RWPE2 (cell line): Measurements from ENCODE around the gene ELP4.
"Not testable (repeated sequence)": the region's sequence is repeated elsewhere in the genome, so short reads cannot be mapped to it uniquely, and the experiment has no call there.

ENCODE experiments used
- ATAC-seq: fragments of 200-7000 bp; cut with Tn5 transposase; 3 replicates; pipeline ENCODE4 v1.9.1; 2021; ENCODE audit warnings: low read depth
- DNase-seq: peaks from one replicate; pipeline ENCODE4 v3.0.0-alpha.2; 2020; ENCODE audit warnings: low spot score
- H3K27ac ChIP-seq: fragments of 450-650 bp; 2 replicates; pipeline ENCODE4 v1.5.1; 2017; ENCODE audit warnings: mild to moderate bottlenecking; ENCODE audit not compliant: poor library complexity, severe bottlenecking
- H3K27me3 ChIP-seq: fragments of 250-450 bp; sonication (Bioruptor Pico); 2 replicates; pipeline ENCODE4 v1.5.1; 2021; ENCODE audit warnings: mild to moderate bottlenecking, moderate library complexity; ENCODE audit not compliant: insufficient read depth, poor library complexity, severe bottlenecking
- H3K36me3 ChIP-seq: fragments of 250-450 bp; sonication (Bioruptor Pico); 2 replicates; pipeline ENCODE4 v1.5.1; 2020; ENCODE audit warnings: low read depth, mild to moderate bottlenecking, moderate library complexity
- H3K4me1 ChIP-seq: fragments of 250-450 bp; sonication (Bioruptor Pico); 2 replicates; pipeline ENCODE4 v1.5.1; 2021; ENCODE audit warnings: mild to moderate bottlenecking, moderate library complexity; ENCODE audit not compliant: insufficient read depth, poor library complexity, severe bottlenecking
- H3K4me3 ChIP-seq: fragments of 250-450 bp; sonication (Bioruptor Pico); 2 replicates; pipeline ENCODE4 v1.5.1; 2021; ENCODE audit warnings: mild to moderate bottlenecking, moderate library complexity; ENCODE audit not compliant: severe bottlenecking
- H3K9me3 ChIP-seq: fragments of 250-450 bp; sonication (Bioruptor Pico); 2 replicates; pipeline ENCODE4 v1.5.1; 2021; ENCODE audit warnings: mild to moderate bottlenecking, moderate library complexity; ENCODE audit not compliant: severe bottlenecking
- TF ChIP-seq, protein P1 (sequence below): fragments of 450-650 bp; IDR thresholded peaks from one replicate; pipeline ENCODE4 v1.5.1; 2017; ENCODE audit warnings: mild to moderate bottlenecking, moderate library complexity; ENCODE audit not compliant: poor library complexity, severe bottlenecking

The ELP4 gene

GRCh38 chr11:31687861-31688260 is 178.3 kb downstream of the ELP4 start:
- Histone ChIP-seq H3K27me3 (no peaks in the 10 kb centered on the region), H3K9me3 (no peaks in the 10 kb centered on the region), H3K4me3 (no peak overlapping the region), H3K27ac (no peak overlapping the region), H3K36me3 (no peaks in the 10 kb centered on the region), H3K4me1 (peaks cover 4% of the 10 kb centered on the region)
- TF ChIP-seq, protein P1, sequence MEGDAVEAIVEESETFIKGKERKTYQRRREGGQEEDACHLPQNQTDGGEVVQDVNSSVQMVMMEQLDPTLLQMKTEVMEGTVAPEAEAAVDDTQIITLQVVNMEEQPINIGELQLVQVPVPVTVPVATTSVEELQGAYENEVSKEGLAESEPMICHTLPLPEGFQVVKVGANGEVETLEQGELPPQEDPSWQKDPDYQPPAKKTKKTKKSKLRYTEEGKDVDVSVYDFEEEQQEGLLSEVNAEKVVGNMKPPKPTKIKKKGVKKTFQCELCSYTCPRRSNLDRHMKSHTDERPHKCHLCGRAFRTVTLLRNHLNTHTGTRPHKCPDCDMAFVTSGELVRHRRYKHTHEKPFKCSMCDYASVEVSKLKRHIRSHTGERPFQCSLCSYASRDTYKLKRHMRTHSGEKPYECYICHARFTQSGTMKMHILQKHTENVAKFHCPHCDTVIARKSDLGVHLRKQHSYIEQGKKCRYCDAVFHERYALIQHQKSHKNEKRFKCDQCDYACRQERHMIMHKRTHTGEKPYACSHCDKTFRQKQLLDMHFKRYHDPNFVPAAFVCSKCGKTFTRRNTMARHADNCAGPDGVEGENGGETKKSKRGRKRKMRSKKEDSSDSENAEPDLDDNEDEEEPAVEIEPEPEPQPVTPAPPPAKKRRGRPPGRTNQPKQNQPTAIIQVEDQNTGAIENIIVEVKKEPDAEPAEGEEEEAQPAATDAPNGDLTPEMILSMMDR = no peak
- ATAC-seq = no peak
- no peak for DNase-seq

- Histone ChIP-seq H3K27ac (no peak overlapping the region), H3K9me3 (no peaks in the 10 kb centered on the region), H3K27me3 (no peaks in the 10 kb centered on the region), H3K4me3 (no peak overlapping the region), H3K4me1 (peaks cover 4% of the 10 kb centered on the region), H3K36me3 (no peaks in the 10 kb centered on the region)
- TF ChIP-seq, protein P1 = no peak
- DNase-seq (no peak), ATAC-seq (no peak)
Observed at GRCh38 chr11:31689559-31689958, 180.0 kb downstream of the ELP4 start.

- Histone ChIP-seq H3K4me1 (peaks cover 4% of the 10 kb centered on the region), H3K4me3 (no peak overlapping the region), H3K27ac (no peak overlapping the region), H3K27me3 (no peaks in the 10 kb centered on the region), H3K9me3 (no peaks in the 10 kb centered on the region), H3K36me3 (no peaks in the 10 kb centered on the region)
- TF ChIP-seq, protein P1 = no peak
- ATAC-seq (no peak), DNase-seq (no peak)
Observed at GRCh38 chr11:31690041-31690440, 180.5 kb downstream of the ELP4 start.

- Histone ChIP-seq H3K9me3 (no peaks in the 10 kb centered on the region), H3K4me1 (peaks cover 4% of the 10 kb centered on the region), H3K27me3 (no peaks in the 10 kb centered on the region), H3K36me3 (no peaks in the 10 kb centered on the region), H3K4me3 (no peak overlapping the region), H3K27ac (no peak overlapping the region)
- TF ChIP-seq, protein P1 = no peak
- ATAC-seq (no peak), DNase-seq (no peak)
Observed at GRCh38 chr11:31690516-31690915, 180.9 kb downstream of the ELP4 start.

GRCh38 chr11:31692466-31692865 is 182.9 kb downstream of the ELP4 start:
- Histone ChIP-seq H3K27me3 (no peaks in the 10 kb centered on the region), H3K27ac (no peak overlapping the region), H3K4me1 (peaks cover 4% of the 10 kb centered on the region), H3K9me3 (no peaks in the 10 kb centered on the region), H3K4me3 (no peak overlapping the region), H3K36me3 (no peaks in the 10 kb centered on the region)
- ATAC-seq (no peak), DNase-seq (no peak)
- TF ChIP-seq, protein P1 = no peak

DNA sequence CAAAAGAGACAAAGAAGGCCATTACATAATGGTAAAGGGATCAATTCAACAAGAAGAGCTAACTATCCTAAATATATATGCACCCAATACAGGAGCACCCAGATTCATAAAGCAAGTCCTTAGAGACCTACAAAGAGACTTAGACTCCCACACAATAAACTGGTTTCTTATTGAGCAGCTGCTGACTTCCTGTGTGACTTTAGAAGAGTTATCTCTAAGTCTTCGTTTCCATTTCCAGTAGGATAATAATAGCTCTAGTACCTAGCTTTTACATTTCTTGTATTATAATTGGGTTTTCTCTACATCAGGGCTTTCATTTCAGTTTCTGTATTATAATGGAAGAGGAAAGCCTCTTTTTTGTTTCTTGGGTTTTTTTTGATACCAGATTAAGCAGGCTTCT is 187.5 kb downstream of the ELP4 start:
- not testable (repeated sequence) for H3K27me3 ChIP-seq, H3K4me1 ChIP-seq, H3K36me3 ChIP-seq, DNase-seq, H3K9me3 ChIP-seq, ATAC-seq, H3K27ac ChIP-seq, H3K4me3 ChIP-seq
